ENCODE measurements around the gene TRAF3IP1. TPM values are rescaled to one million over a fixed set of nuclear protein-coding genes. Genes with fewer than 3 reads are reported as not detected.

The TRAF3IP1 gene
- total RNA-seq, 2 donors from 2014 or later = 5.4 to 10.9 TPM

DNA sequence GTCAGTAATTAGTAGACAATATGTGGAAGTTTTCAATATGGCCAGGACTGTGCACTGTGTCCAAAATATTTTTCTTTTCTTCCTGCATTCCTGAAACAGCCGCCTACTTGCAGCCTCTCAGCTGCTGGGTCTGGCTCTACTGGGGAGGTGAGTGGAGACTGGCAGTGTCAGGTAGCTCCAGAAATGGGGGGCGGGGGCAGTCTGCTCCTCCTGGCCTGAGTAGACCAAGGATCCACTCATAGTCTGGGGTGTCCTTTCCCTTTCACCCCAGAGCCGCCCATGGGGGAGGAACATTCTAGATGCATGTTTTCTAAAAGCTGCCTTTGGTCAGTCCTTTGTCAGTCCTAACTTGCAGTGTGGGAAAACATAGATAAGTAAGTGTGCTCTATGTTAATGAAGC lies 23.7 kb downstream of the TRAF3IP1 start:
- no peak overlapping the region for H3K4me3 ChIP-seq
- H3K4me1 ChIP-seq = peaks cover 4% of the 10 kb centered on the region
- TF ChIP-seq POLR2A (IDR thresholded peaks at IDR 0.05) = no peak
- TF ChIP-seq CTCF (IDR thresholded peaks at IDR 0.05) = no peak
- H3K27ac ChIP-seq = no peak overlapping the region
- H3K27me3 ChIP-seq = no peaks in the 10 kb centered on the region
- intact Hi-C loops (cut with DNase I) = no loop called here
- WGBS, 2 donors = 79 to 87% methylated on average over 3 of the region's 3 CpGs
- H3K9me3 ChIP-seq = no peaks in the 10 kb centered on the region
- ATAC-seq = no peak
- DNase-seq = no peak
- H3K36me3 ChIP-seq (replicated peaks in 1 of 2; ENCODE audit: insufficient read depth in 1 of 2, low read depth in 2 of 2) = no peaks in the 10 kb centered on the region

DNA sequence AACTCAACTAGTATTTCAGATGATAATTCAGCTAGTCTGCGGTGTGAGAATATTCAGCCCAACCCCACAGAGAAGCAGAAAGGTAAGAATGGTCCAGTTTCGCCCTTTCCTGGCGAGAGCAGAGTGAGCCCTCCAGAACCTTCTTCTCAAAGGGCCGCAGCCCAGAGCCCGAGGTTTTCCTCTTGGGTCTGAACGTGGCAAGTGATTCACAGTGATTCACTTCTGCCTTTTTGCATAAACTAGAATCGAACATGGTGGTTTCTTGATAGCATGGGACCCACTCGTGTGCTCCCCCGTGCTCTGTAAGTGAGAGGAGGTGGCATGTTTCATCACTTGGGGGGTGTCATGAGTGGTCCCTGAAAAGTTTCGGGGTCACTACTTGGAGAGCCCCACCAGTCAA lies 24.2 kb downstream of the TRAF3IP1 start:
- intact Hi-C loops (cut with DNase I) = no loop called here
- WGBS, 2 donors = 90 to 91% methylated on average over 10 of the region's 10 CpGs

DNA sequence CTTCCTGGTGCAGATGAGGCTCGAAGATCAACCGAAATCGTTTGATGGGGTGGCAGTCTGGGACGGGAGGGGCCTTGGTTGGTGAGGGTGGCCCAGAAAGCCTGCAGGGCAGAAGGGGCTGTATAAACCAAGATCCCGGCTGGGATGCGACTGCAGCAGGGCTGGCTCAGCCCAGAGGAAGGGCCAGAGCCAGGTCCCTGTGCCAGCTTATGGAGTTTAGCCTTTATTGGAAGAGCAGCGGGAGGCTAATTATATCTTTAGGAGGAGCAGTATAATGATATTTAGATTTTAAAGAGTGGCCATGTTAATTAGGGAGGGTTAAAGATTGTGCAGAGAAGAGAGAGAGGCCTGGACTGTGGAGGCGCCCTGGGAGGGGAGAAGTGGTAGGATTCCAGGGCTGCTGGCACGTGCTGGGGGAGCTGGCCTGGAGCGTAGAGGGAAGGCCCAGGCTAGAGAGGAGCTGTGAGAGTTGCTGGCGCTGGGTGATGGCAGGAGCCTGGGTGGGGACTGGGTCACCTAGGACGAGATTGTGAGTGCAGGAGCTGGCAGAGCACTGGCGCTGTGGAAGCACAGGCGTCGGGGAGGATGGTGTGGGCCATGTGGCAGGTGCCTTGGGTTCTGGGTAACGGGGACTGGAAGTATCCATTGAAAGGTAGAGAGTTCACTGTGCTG lies 25.1 kb downstream of the TRAF3IP1 start:
- H3K4me1 ChIP-seq = no peaks in the 10 kb centered on the region
- H3K36me3 ChIP-seq (replicated peaks in 1 of 2; ENCODE audit: insufficient read depth in 1 of 2, low read depth in 2 of 2) = no peaks in the 10 kb centered on the region
- no peak overlapping the region for H3K27ac ChIP-seq
- no peak for TF ChIP-seq CTCF (IDR thresholded peaks at IDR 0.05)
- no peak for TF ChIP-seq POLR2A (IDR thresholded peaks at IDR 0.05)
- H3K4me3 ChIP-seq = no peak overlapping the region
- H3K27me3 ChIP-seq = no peaks in the 10 kb centered on the region
- intact Hi-C loops (cut with DNase I) = no loop called here
- WGBS, 2 donors = 93 to 94% methylated on average over 16 of the region's 16 CpGs
- H3K9me3 ChIP-seq = no peaks in the 10 kb centered on the region
- ATAC-seq (no peak), DNase-seq (no peak)

More for the DNA sequence above, 24.2 kb downstream of the TRAF3IP1 start:
- H3K4me1 ChIP-seq = peaks cover 1% of the 10 kb centered on the region
- no peaks in the 10 kb centered on the region for H3K9me3 ChIP-seq
- no peaks in the 10 kb centered on the region for H3K27me3 ChIP-seq
- H3K27ac ChIP-seq = no peak overlapping the region
- no peak for ATAC-seq
- DNase-seq = no peak
- TF ChIP-seq POLR2A (IDR thresholded peaks at IDR 0.05) (no peak), CTCF (IDR thresholded peaks at IDR 0.05) (no peak)
- H3K4me3 ChIP-seq = no peak overlapping the region
- no peaks in the 10 kb centered on the region for H3K36me3 ChIP-seq (replicated peaks in 1 of 2; ENCODE audit: insufficient read depth in 1 of 2, low read depth in 2 of 2)

DNA sequence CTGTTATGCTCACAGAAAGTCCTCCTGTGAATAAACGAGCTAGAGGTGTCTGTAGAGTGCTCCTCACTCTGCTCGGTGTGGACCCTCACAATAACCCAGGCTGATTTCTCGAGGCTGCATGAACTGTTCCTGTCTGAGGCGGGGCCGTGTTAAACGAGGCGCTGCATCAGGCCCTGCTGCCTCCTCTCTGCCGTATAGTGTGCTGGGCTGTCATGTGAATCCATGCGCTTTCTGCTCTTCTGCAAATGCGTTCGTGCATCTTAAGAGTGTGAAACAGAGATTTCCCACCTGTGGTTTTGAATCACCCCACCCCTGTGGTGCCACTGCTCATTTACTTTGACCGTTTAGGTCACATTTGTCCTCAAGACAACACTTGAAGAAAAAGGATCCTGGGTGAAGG lies 26.2 kb downstream of the TRAF3IP1 start:
- no peaks in the 10 kb centered on the region for H3K9me3 ChIP-seq
- ATAC-seq = no peak
- intact Hi-C loops (cut with DNase I) = no loop called here
- DNase-seq = no peak
- H3K27ac ChIP-seq = no peak overlapping the region
- WGBS, 2 donors = 81 to 85% methylated on average over 12 of the region's 12 CpGs
- H3K4me1 ChIP-seq = peaks cover 9% of the 10 kb centered on the region
- H3K4me3 ChIP-seq = no peak overlapping the region
- no peak for TF ChIP-seq CTCF (IDR thresholded peaks at IDR 0.05)
- no peak for TF ChIP-seq POLR2A (IDR thresholded peaks at IDR 0.05)
- H3K27me3 ChIP-seq = no peaks in the 10 kb centered on the region
- H3K36me3 ChIP-seq (replicated peaks in 1 of 2; ENCODE audit: insufficient read depth in 1 of 2, low read depth in 2 of 2) = no peaks in the 10 kb centered on the region

Measured in body of pancreas (tissue), 4 donors.